NB4 (cell line): ENCODE data around the gene NRCAM.

Source experiments
- CTCF ChIP-seq: IDR thresholded peaks from one replicate; pipeline ENCODE4 v1.5.1; 2012; ENCODE audit warnings: low read depth, low read length
- MAX ChIP-seq: IDR thresholded peaks from 2 replicates; pipeline ENCODE4 v1.6.1; 2011; ENCODE audit warnings: low read depth, low read length
- MYC ChIP-seq: IDR thresholded peaks from 2 replicates; pipeline ENCODE4 v1.6.1; 2011; ENCODE audit warnings: low read depth, low read length
- POLR2A ChIP-seq: IDR thresholded peaks from 2 replicates; pipeline ENCODE4 v1.6.1; 2011; ENCODE audit warnings: mild to moderate bottlenecking; ENCODE audit not compliant: insufficient read length; ENCODE audit errors: extremely low read depth

- TF ChIP-seq CTCF (no peak), POLR2A (no peak), MYC (no peak), MAX (peak; percentile 35; the same call in 1 of the 2 replicates)
These were observed 40.3 kb downstream of the NRCAM start for GRCh38 chr7:108415821-108416536.
